Skeletal muscle satellite cell (primary cell): Measurements from ENCODE around the gene TSC22D1.
A peak's percentile ranks its signal among the peaks of the same experiment; 100 is the strongest.

Source experiments
- H3K27me3 ChIP-seq: 2 replicates; pipeline ENCODE4 v1.7.0; 2013; ENCODE audit warnings: low read length; ENCODE audit not compliant: control insufficient read depth, insufficient read depth
- H3K36me3 ChIP-seq: 2 replicates; pipeline ENCODE4 v1.7.0; 2013; ENCODE audit warnings: mild to moderate bottlenecking, control low read depth, low read length; ENCODE audit not compliant: insufficient read depth
- H3K4me1 ChIP-seq: 2 replicates; pipeline ENCODE4 v1.7.0; 2013; ENCODE audit warnings: low read length; ENCODE audit not compliant: control insufficient read depth, insufficient read depth
- H3K4me2 ChIP-seq: 2 replicates; pipeline ENCODE4 v1.7.0; 2013; ENCODE audit warnings: mild to moderate bottlenecking, low read length
- H3K4me3 ChIP-seq: 2 replicates; pipeline ENCODE4 v1.7.0; 2013; ENCODE audit warnings: low read length
- H3K9ac ChIP-seq: 2 replicates; pipeline ENCODE4 v1.7.0; 2013; ENCODE audit warnings: mild to moderate bottlenecking, low read depth, low read length, moderate library complexity
- H3K9me3 ChIP-seq: replicated peaks from 2 replicates; pipeline ENCODE4 v1.7.0; 2013; ENCODE audit warnings: mild to moderate bottlenecking, control low read depth, low read length

The TSC22D1 gene

GRCh38 chr13:44409595-44409994, 166.5 kb downstream of the TSC22D1 start:
- Histone ChIP-seq H3K9me3 (no peaks in the 10 kb centered on the region), H3K27me3 (peaks cover 30% of the 10 kb centered on the region), H3K4me3 (no peak overlapping the region), H3K4me2 (no peak overlapping the region), H3K4me1 (no peaks in the 10 kb centered on the region), H3K9ac (no peak overlapping the region), H3K36me3 (no peaks in the 10 kb centered on the region)

- no peak overlapping the region for H3K4me2 ChIP-seq
- peaks cover 46% of the 10 kb centered on the region for H3K27me3 ChIP-seq
- no peaks in the 10 kb centered on the region for H3K36me3 ChIP-seq
- H3K4me1 ChIP-seq, result no peaks in the 10 kb centered on the region
- no peak overlapping the region for H3K4me3 ChIP-seq
- H3K9me3 ChIP-seq, result no peaks in the 10 kb centered on the region
- no peak overlapping the region for H3K9ac ChIP-seq
Observed at GRCh38 chr13:44407891-44408290, 168.2 kb downstream of the TSC22D1 start.

GRCh38 chr13:44407379-44407778, 168.8 kb downstream of the TSC22D1 start:
- H3K9ac ChIP-seq, result no peak overlapping the region
- no peak overlapping the region for H3K4me3 ChIP-seq
- no peaks in the 10 kb centered on the region for H3K9me3 ChIP-seq
- H3K4me2 ChIP-seq, result no peak overlapping the region
- peaks cover 44% of the 10 kb centered on the region for H3K27me3 ChIP-seq
- no peaks in the 10 kb centered on the region for H3K36me3 ChIP-seq
- no peaks in the 10 kb centered on the region for H3K4me1 ChIP-seq

GRCh38 chr13:44406617-44407016, 169.5 kb downstream of the TSC22D1 start:
- Histone ChIP-seq H3K36me3 (no peaks in the 10 kb centered on the region), H3K27me3 (peaks cover 42% of the 10 kb centered on the region), H3K4me1 (no peaks in the 10 kb centered on the region), H3K4me3 (no peak overlapping the region), H3K9ac (no peak overlapping the region), H3K9me3 (no peaks in the 10 kb centered on the region), H3K4me2 (no peak overlapping the region)

- H3K9me3 ChIP-seq, result no peaks in the 10 kb centered on the region
- no peaks in the 10 kb centered on the region for H3K36me3 ChIP-seq
- H3K4me2 ChIP-seq, result peak overlapping the region; percentile 35
- H3K9ac ChIP-seq, result no peak overlapping the region
- H3K4me1 ChIP-seq, result no peaks in the 10 kb centered on the region
- H3K4me3 ChIP-seq, result no peak overlapping the region
- peaks cover 35% of the 10 kb centered on the region for H3K27me3 ChIP-seq
Observed at GRCh38 chr13:44404261-44405132, 171.6 kb downstream of the TSC22D1 start.

GRCh38 chr13:44403461-44404056, 172.6 kb downstream of the TSC22D1 start:
- H3K9me3 ChIP-seq, result no peaks in the 10 kb centered on the region
- H3K4me3 ChIP-seq, result no peak overlapping the region
- H3K27me3 ChIP-seq, result peaks cover 28% of the 10 kb centered on the region
- H3K4me1 ChIP-seq, result no peaks in the 10 kb centered on the region
- no peak overlapping the region for H3K9ac ChIP-seq
- H3K4me2 ChIP-seq, result peak overlapping the region; percentile 35
- no peaks in the 10 kb centered on the region for H3K36me3 ChIP-seq

GRCh38 chr13:44402899-44403445, 173.2 kb downstream of the TSC22D1 start:
- Histone ChIP-seq H3K4me1 (peaks cover under 1% of the 10 kb centered on the region), H3K27me3 (peaks cover 28% of the 10 kb centered on the region), H3K9me3 (no peaks in the 10 kb centered on the region), H3K4me2 (no peak overlapping the region), H3K9ac (no peak overlapping the region), H3K4me3 (no peak overlapping the region), H3K36me3 (no peaks in the 10 kb centered on the region)

GRCh38 chr13:44401577-44401976, 174.6 kb downstream of the TSC22D1 start:
- no peak overlapping the region for H3K4me2 ChIP-seq
- peaks cover 28% of the 10 kb centered on the region for H3K27me3 ChIP-seq
- H3K9me3 ChIP-seq, result no peaks in the 10 kb centered on the region
- H3K36me3 ChIP-seq, result no peaks in the 10 kb centered on the region
- no peak overlapping the region for H3K9ac ChIP-seq
- peaks cover 15% of the 10 kb centered on the region for H3K4me1 ChIP-seq
- H3K4me3 ChIP-seq, result no peak overlapping the region

GRCh38 chr13:44400736-44401135, 175.4 kb downstream of the TSC22D1 start:
- Histone ChIP-seq H3K4me1 (peaks cover 16% of the 10 kb centered on the region), H3K4me3 (no peak overlapping the region), H3K4me2 (no peak overlapping the region), H3K9ac (no peak overlapping the region), H3K27me3 (peaks cover 28% of the 10 kb centered on the region), H3K9me3 (no peaks in the 10 kb centered on the region), H3K36me3 (no peaks in the 10 kb centered on the region)

- Histone ChIP-seq H3K9ac (no peak overlapping the region), H3K4me3 (no peak overlapping the region), H3K9me3 (no peaks in the 10 kb centered on the region), H3K4me1 (peaks cover 16% of the 10 kb centered on the region), H3K27me3 (peaks cover 13% of the 10 kb centered on the region), H3K36me3 (no peaks in the 10 kb centered on the region), H3K4me2 (no peak overlapping the region)
Observed at GRCh38 chr13:44399074-44399473, 177.1 kb downstream of the TSC22D1 start.

GRCh38 chr13:44398606-44399005, 177.5 kb downstream of the TSC22D1 start:
- H3K36me3 ChIP-seq, result no peaks in the 10 kb centered on the region
- H3K9me3 ChIP-seq, result no peaks in the 10 kb centered on the region
- H3K4me3 ChIP-seq, result no peak overlapping the region
- H3K4me1 ChIP-seq, result peaks cover 16% of the 10 kb centered on the region
- H3K27me3 ChIP-seq, result peaks cover 8% of the 10 kb centered on the region
- no peak overlapping the region for H3K4me2 ChIP-seq
- H3K9ac ChIP-seq, result no peak overlapping the region
